DOHH2 (cell line): ENCODE data around the gene RGS3.
"Not testable (repeated sequence)": the region's sequence is repeated elsewhere in the genome, so short reads cannot be mapped to it uniquely, and the experiment has no call there.

ENCODE experiments used
- H3F3A ChIP-seq: fragments of 200-600 bp; sonication (generic), shearing (Covaris generic); 2 replicates; pipeline ENCODE4 v1.6.0; 2016; ENCODE audit warnings: antibody characterized with exemption, mild to moderate bottlenecking; ENCODE audit not compliant: control insufficient read depth, insufficient read depth
- H3K27ac ChIP-seq: fragments of 200-600 bp; sonication (generic); 2 replicates; pipeline ENCODE4 v1.5.1; 2014; ENCODE audit warnings: low read depth, mild to moderate bottlenecking, low read length, moderate library complexity
- H3K27me3 ChIP-seq: fragments of 200-600 bp; sonication (generic); 2 replicates; pipeline ENCODE4 v1.6.1; 2014; ENCODE audit warnings: mild to moderate bottlenecking, low read length, mixed read lengths; ENCODE audit not compliant: control insufficient read depth
- H3K36me3 ChIP-seq: fragments of 200-600 bp; sonication (generic); 2 replicates; pipeline ENCODE4 v1.6.1; 2014; ENCODE audit warnings: mild to moderate bottlenecking, low read length, moderate library complexity, mixed read lengths; ENCODE audit not compliant: control insufficient read depth
- H3K4me1 ChIP-seq: fragments of 200-600 bp; sonication (generic); 2 replicates; pipeline ENCODE4 v1.6.1; 2014; ENCODE audit warnings: mild to moderate bottlenecking, low read length, mixed read lengths; ENCODE audit not compliant: control insufficient read depth
- H3K4me2 ChIP-seq: fragments of 200-600 bp; sonication (generic); 2 replicates; pipeline ENCODE4 v1.6.0; 2014; ENCODE audit warnings: mild to moderate bottlenecking, low read length, moderate library complexity
- H3K4me3 ChIP-seq: fragments of 200-600 bp; sonication (generic); 2 replicates; pipeline ENCODE4 v1.5.1; 2014; ENCODE audit warnings: mild to moderate bottlenecking, low read length, mixed read lengths
- H3K79me2 ChIP-seq: fragments of 200-600 bp; sonication (generic); 2 replicates; pipeline ENCODE4 v1.6.1; 2014; ENCODE audit warnings: mild to moderate bottlenecking, low read length, mixed read lengths; ENCODE audit not compliant: control insufficient read depth
- H3K9me2 ChIP-seq: fragments of 200-600 bp; sonication (generic); replicated peaks from 2 replicates; pipeline ENCODE4 v1.6.1; 2014; ENCODE audit warnings: mild to moderate bottlenecking, low read length, mixed read lengths; ENCODE audit not compliant: control insufficient read depth
- H3K9me3 ChIP-seq: fragments of 200-600 bp; sonication (generic); 2 replicates; pipeline ENCODE4 v1.6.1; 2014; ENCODE audit warnings: antibody characterized with exemption, low read length, mixed read lengths; ENCODE audit not compliant: control insufficient read depth, insufficient read depth
- H4K20me1 ChIP-seq: fragments of 200-600 bp; sonication (generic); 2 replicates; pipeline ENCODE4 v1.6.0; 2014; ENCODE audit warnings: low read depth, mild to moderate bottlenecking, antibody characterized with exemption, low read length, moderate library complexity; ENCODE audit not compliant: control insufficient read depth, insufficient read depth
- CTCF ChIP-seq: fragments of 200-600 bp; sonication (generic); IDR thresholded peaks from one replicate; pipeline ENCODE4 v1.5.1; 2014; ENCODE audit warnings: antibody characterized with exemption, mild to moderate bottlenecking, low read depth, low read length; ENCODE audit not compliant: poor library complexity, severe bottlenecking
- EZH2phosphoT487 ChIP-seq: fragments of 200-600 bp; sonication (generic); IDR thresholded peaks from 2 replicates; pipeline ENCODE4 v1.6.1; 2017; ENCODE audit warnings: borderline replicate concordance, mild to moderate bottlenecking, antibody characterized with exemption, low read length, moderate library complexity, mixed read lengths

The RGS3 gene

GRCh38 chr9:113636165-113636564 lies 172.6 kb downstream of the RGS3 start:
- H3K27ac ChIP-seq, result no peak overlapping the region
- H3K79me2 ChIP-seq, result no peaks in the 10 kb centered on the region
- H3F3A ChIP-seq, result no peaks in the 10 kb centered on the region
- no peaks in the 10 kb centered on the region for H3K9me2 ChIP-seq
- no peaks in the 10 kb centered on the region for H3K4me1 ChIP-seq
- no peak overlapping the region for H3K4me3 ChIP-seq
- H3K4me2 ChIP-seq, result no peak overlapping the region
- H4K20me1 ChIP-seq, result no peaks in the 10 kb centered on the region
- H3K9me3 ChIP-seq, result no peaks in the 10 kb centered on the region
- H3K27me3 ChIP-seq, result peaks cover 7% of the 10 kb centered on the region; the same call in 1 of the 2 replicates
- TF ChIP-seq CTCF, result no peak
- H3K36me3 ChIP-seq, result no peaks in the 10 kb centered on the region

GRCh38 chr9:113636693-113637092 lies 173.2 kb downstream of the RGS3 start:
- no peak overlapping the region for H3K4me2 ChIP-seq
- H3K4me3 ChIP-seq, result no peak overlapping the region

GRCh38 chr9:113638490-113638889 lies 175.0 kb downstream of the RGS3 start:
- TF ChIP-seq CTCF (no peak), EZH2phosphoT487 (no peak)
- Histone ChIP-seq H3K9me3 (no peaks in the 10 kb centered on the region), H3K4me3 (no peak overlapping the region), H3K27ac (no peak overlapping the region), H4K20me1 (no peaks in the 10 kb centered on the region), H3F3A (no peaks in the 10 kb centered on the region), H3K4me2 (no peak overlapping the region), H3K27me3 (peaks cover 7% of the 10 kb centered on the region; the same call in 1 of the 2 replicates), H3K36me3 (no peaks in the 10 kb centered on the region), H3K9me2 (no peaks in the 10 kb centered on the region), H3K4me1 (no peaks in the 10 kb centered on the region), H3K79me2 (no peaks in the 10 kb centered on the region)

More at GRCh38 chr9:113636693-113637092, 173.2 kb downstream of the RGS3 start:
- Histone ChIP-seq H4K20me1 (no peaks in the 10 kb centered on the region), H3K9me2 (no peaks in the 10 kb centered on the region), H3K27ac (no peak overlapping the region), H3K27me3 (peaks cover 7% of the 10 kb centered on the region; the same call in 1 of the 2 replicates), H3K79me2 (no peaks in the 10 kb centered on the region), H3F3A (no peaks in the 10 kb centered on the region), H3K36me3 (no peaks in the 10 kb centered on the region), H3K4me1 (no peaks in the 10 kb centered on the region), H3K9me3 (no peaks in the 10 kb centered on the region)
- TF ChIP-seq CTCF (no peak), EZH2phosphoT487 (no peak)

GRCh38 chr9:113638897-113639296 lies 175.4 kb downstream of the RGS3 start:
- no peaks in the 10 kb centered on the region for H4K20me1 ChIP-seq

GRCh38 chr9:113639411-113639970 lies 176.0 kb downstream of the RGS3 start:
- not testable (repeated sequence) for H3K4me3 ChIP-seq, H3K27ac ChIP-seq, H3K4me1 ChIP-seq, H3K9me2 ChIP-seq, H3F3A ChIP-seq, H3K79me2 ChIP-seq, H3K36me3 ChIP-seq, H3K27me3 ChIP-seq, H3K4me2 ChIP-seq, H3K9me3 ChIP-seq, H4K20me1 ChIP-seq

More at GRCh38 chr9:113638897-113639296, 175.4 kb downstream of the RGS3 start:
- no peaks in the 10 kb centered on the region for H3K4me1 ChIP-seq
- peaks cover 7% of the 10 kb centered on the region; the same call in 1 of the 2 replicates for H3K27me3 ChIP-seq
- TF ChIP-seq CTCF (no peak), EZH2phosphoT487 (no peak)
- no peaks in the 10 kb centered on the region for H3K79me2 ChIP-seq
- no peaks in the 10 kb centered on the region for H3K9me2 ChIP-seq
- no peaks in the 10 kb centered on the region for H3F3A ChIP-seq
- no peak overlapping the region for H3K4me3 ChIP-seq
- no peaks in the 10 kb centered on the region for H3K9me3 ChIP-seq
- H3K4me2 ChIP-seq, result no peak overlapping the region
- H3K36me3 ChIP-seq, result no peaks in the 10 kb centered on the region
- no peak overlapping the region for H3K27ac ChIP-seq
